PC-3 (cell line): ENCODE data around the gene SLC9A9. TPM values are rescaled to one million over a fixed set of nuclear protein-coding genes. Genes with fewer than 3 reads are reported as not detected.

ENCODE experiments used
- ATAC-seq: fragments of 200-7000 bp; cut with Tn5 transposase; 2 replicates; pipeline ENCODE4 v1.9.1; 2020; ENCODE audit warnings: mild to moderate bottlenecking, moderate library complexity
- BruUV-seq: library from RNA; stranded (reverse); fragments of 400-500 nt; replicated peaks from 2 replicates; lab custom pipeline; 2021; lab: Mats Ljungman, UMichigan
- CTCF ChIA-PET: fragments of 300-600 bp; sonication (Branson Sonifier 250); formaldehyde crosslinking; loops from one replicate; lab custom pipeline; 2022; ENCODE audit warnings: antibody characterized with exemption; lab: Charles Lee
- POLR2A ChIA-PET: fragments of 300-600 bp; sonication (Branson Sonifier 250); formaldehyde crosslinking; loops from one replicate; lab custom pipeline; 2022; ENCODE audit warnings: antibody characterized with exemption; ENCODE audit not compliant: unreplicated experiment; lab: Charles Lee
- DNase-seq: peaks from one replicate; pipeline ENCODE4 v3.0.0-alpha.2; 2015
- H2AFZ ChIP-seq: fragments of 300-600 bp; sonication (generic); 2 replicates; pipeline ENCODE4 v1.6.0; 2016; ENCODE audit warnings: antibody characterized with exemption, low read length
- H3F3A ChIP-seq: fragments of 300-600 bp; sonication (generic); one replicate; pipeline ENCODE4 v1.6.0; 2017; ENCODE audit warnings: antibody characterized with exemption, low read length, control low read depth, mild to moderate bottlenecking; ENCODE audit not compliant: unreplicated experiment
- H3K27ac ChIP-seq: fragments of 300-600 bp; sonication (generic); 2 replicates; pipeline ENCODE4 v1.5.1; 2016; ENCODE audit warnings: mild to moderate bottlenecking, low read length
- H3K27me3 ChIP-seq: fragments of 300-600 bp; sonication (generic); 2 replicates; pipeline ENCODE4 v1.6.1; 2016; ENCODE audit warnings: low read length, mixed read lengths
- H3K36me3 ChIP-seq: fragments of 300-600 bp; sonication (generic); 2 replicates; pipeline ENCODE4 v1.6.1; 2016; ENCODE audit warnings: low read depth, mixed run types, low read length, mixed read lengths
- H3K4me1 ChIP-seq: fragments of 300-600 bp; sonication (generic); 2 replicates; pipeline ENCODE4 v1.5.1; 2016; ENCODE audit warnings: low read length; ENCODE audit not compliant: insufficient read depth
- H3K4me2 ChIP-seq: fragments of 300-600 bp; sonication (generic); 2 replicates; pipeline ENCODE4 v1.6.0; 2016; ENCODE audit warnings: low read length
- H3K4me3 ChIP-seq: fragments of 300-600 bp; sonication (generic); 2 replicates; pipeline ENCODE4 v1.5.1; 2016; ENCODE audit warnings: mild to moderate bottlenecking, low read length, mixed read lengths
- H3K79me2 ChIP-seq: fragments of 300-600 bp; sonication (generic); 2 replicates; pipeline ENCODE4 v1.6.1; 2017; ENCODE audit warnings: low read length, mixed read lengths
- H3K9ac ChIP-seq: fragments of 300-600 bp; sonication (generic); 2 replicates; pipeline ENCODE4 v1.6.0; 2016; ENCODE audit warnings: mild to moderate bottlenecking, low read length
- H3K9me2 ChIP-seq: fragments of 300-600 bp; sonication (generic); replicated peaks from 2 replicates; pipeline ENCODE4 v1.6.1; 2016; ENCODE audit warnings: mixed run types, low read length, mixed read lengths
- H3K9me3 ChIP-seq: fragments of 300-600 bp; sonication (generic); 2 replicates; pipeline ENCODE4 v1.6.1; 2016; ENCODE audit warnings: low read length, mixed read lengths
- H4K20me1 ChIP-seq: fragments of 300-600 bp; sonication (generic); 2 replicates; pipeline ENCODE4 v1.6.1; 2016; ENCODE audit warnings: low read length, mixed read lengths
- EZH2 ChIP-seq: fragments of 300-600 bp; sonication (generic); IDR thresholded peaks from one replicate; pipeline ENCODE4 v1.6.1; 2017; ENCODE audit warnings: antibody characterized with exemption, mild to moderate bottlenecking, low read length; ENCODE audit not compliant: unreplicated experiment
- EZH2phosphoT487 ChIP-seq: fragments of 300-600 bp; sonication (generic); IDR thresholded peaks from 2 replicates; pipeline ENCODE4 v1.6.1; 2018; ENCODE audit warnings: mild to moderate bottlenecking, antibody characterized with exemption, low read length, borderline replicate concordance
- intact Hi-C: fragments of 100-400 bp; cut with micrococcal nuclease; formaldehyde crosslinking; loops from 2 replicates; pipeline ENCODE4 v1.9.0; 2023
- total RNA-seq: library from RNA; depleted of rRNA; stranded (reverse); fragments of >200 nt; gene quantifications from 2 replicates; pipeline ENCODE4 v1.2.3, GENCODE V29; 2014
- TF ChIP-seq, protein P1 (sequence below): fragments of 300-600 bp; sonication (generic); conservative IDR thresholded peaks from 2 replicates; pipeline ENCODE4 v1.5.1; 2017; ENCODE audit warnings: antibody characterized with exemption, low read depth, mild to moderate bottlenecking, low read length

The SLC9A9 gene
- total RNA-seq, 1 experiment from 2014 or later: 0.07 TPM

- TF ChIP-seq EZH2phosphoT487: no peak
- no peak for TF ChIP-seq EZH2
- TF ChIP-seq, protein P1, sequence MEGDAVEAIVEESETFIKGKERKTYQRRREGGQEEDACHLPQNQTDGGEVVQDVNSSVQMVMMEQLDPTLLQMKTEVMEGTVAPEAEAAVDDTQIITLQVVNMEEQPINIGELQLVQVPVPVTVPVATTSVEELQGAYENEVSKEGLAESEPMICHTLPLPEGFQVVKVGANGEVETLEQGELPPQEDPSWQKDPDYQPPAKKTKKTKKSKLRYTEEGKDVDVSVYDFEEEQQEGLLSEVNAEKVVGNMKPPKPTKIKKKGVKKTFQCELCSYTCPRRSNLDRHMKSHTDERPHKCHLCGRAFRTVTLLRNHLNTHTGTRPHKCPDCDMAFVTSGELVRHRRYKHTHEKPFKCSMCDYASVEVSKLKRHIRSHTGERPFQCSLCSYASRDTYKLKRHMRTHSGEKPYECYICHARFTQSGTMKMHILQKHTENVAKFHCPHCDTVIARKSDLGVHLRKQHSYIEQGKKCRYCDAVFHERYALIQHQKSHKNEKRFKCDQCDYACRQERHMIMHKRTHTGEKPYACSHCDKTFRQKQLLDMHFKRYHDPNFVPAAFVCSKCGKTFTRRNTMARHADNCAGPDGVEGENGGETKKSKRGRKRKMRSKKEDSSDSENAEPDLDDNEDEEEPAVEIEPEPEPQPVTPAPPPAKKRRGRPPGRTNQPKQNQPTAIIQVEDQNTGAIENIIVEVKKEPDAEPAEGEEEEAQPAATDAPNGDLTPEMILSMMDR: no peak
- ChIA-PET CTCF (no interaction called here), POLR2A (interaction anchor here (0.8 kb wide), 1 partner anchor 75 kb away, joined by 7 read pairs; the partner anchor contains the start of gene DIPK2A)
- H3K27ac ChIP-seq: no peak overlapping the region
- H2AFZ ChIP-seq: no peak overlapping the region
- H3K79me2 ChIP-seq: no peaks in the 10 kb centered on the region
- H3K9me2 ChIP-seq: no peaks in the 10 kb centered on the region
- H4K20me1 ChIP-seq: no peaks in the 10 kb centered on the region
- no peak overlapping the region for H3K4me2 ChIP-seq
- no peaks in the 10 kb centered on the region for H3K36me3 ChIP-seq
- H3K27me3 ChIP-seq: no peaks in the 10 kb centered on the region
- peaks cover 10% of the 10 kb centered on the region for H3K4me1 ChIP-seq
- intact Hi-C loops: loop anchor here (1.0 to 5.0 kb wide), 2 partner anchors 55 to 76 kb away; partner anchors contain the start of gene DIPK2A
- no peak overlapping the region for H3K4me3 ChIP-seq
- ATAC-seq: no peak
- no peaks in the 10 kb centered on the region for H3K9me3 ChIP-seq
- no peak for DNase-seq
- no peaks in the 10 kb centered on the region for H3F3A ChIP-seq
- BruUV-seq: no TSS peak
- H3K9ac ChIP-seq: no peak overlapping the region
These were observed 48.2 kb upstream of the SLC9A9 start for GRCh38 chr3:143896486-143896885.

- Histone ChIP-seq H3K79me2 (no peaks in the 10 kb centered on the region), H2AFZ (no peak overlapping the region), H3K4me1 (peaks cover 3% of the 10 kb centered on the region), H4K20me1 (no peaks in the 10 kb centered on the region), H3K9me2 (no peaks in the 10 kb centered on the region), H3K4me3 (no peak overlapping the region), H3K9ac (no peak overlapping the region), H3K4me2 (no peak overlapping the region), H3K9me3 (no peaks in the 10 kb centered on the region), H3K27me3 (no peaks in the 10 kb centered on the region), H3K36me3 (no peaks in the 10 kb centered on the region), H3F3A (no peaks in the 10 kb centered on the region), H3K27ac (no peak overlapping the region)
- ChIA-PET POLR2A (no interaction called here), CTCF (no interaction called here)
- no peak for ATAC-seq
- no TSS peak for BruUV-seq
- intact Hi-C loops: loop anchor here (1.0 to 5.0 kb wide), 3 partner anchors 55 to 875 kb away; partner anchors contain the start of gene DIPK2A
- TF ChIP-seq, protein P1: peak; percentile 52; the same call in 1 of the 2 replicates
- no peak for TF ChIP-seq EZH2
- peak; percentile 40 for DNase-seq
These were observed 47.5 kb upstream of the SLC9A9 start for GRCh38 chr3:143895805-143896204.

GRCh38 chr3:143888846-143889245, 40.6 kb upstream of the SLC9A9 start:
- H3K9ac ChIP-seq: no peak overlapping the region
- H3K79me2 ChIP-seq: no peaks in the 10 kb centered on the region
- TF ChIP-seq EZH2: no peak
- TF ChIP-seq, protein P1: no peak
- no peak for TF ChIP-seq EZH2phosphoT487
- H3K4me1 ChIP-seq: no peaks in the 10 kb centered on the region
- BruUV-seq: no TSS peak
- intact Hi-C loops: loop anchor here (10.0 kb wide), 2 partner anchors 114 to 1876 kb away; no protein-coding TSS in a partner anchor
- H2AFZ ChIP-seq: no peak overlapping the region
- H3K4me2 ChIP-seq: no peak overlapping the region
- no peak overlapping the region for H3K4me3 ChIP-seq
- ATAC-seq: no peak
- H3F3A ChIP-seq: no peaks in the 10 kb centered on the region
- no peaks in the 10 kb centered on the region for H4K20me1 ChIP-seq
- H3K27ac ChIP-seq: no peak overlapping the region
- POLR2A ChIA-PET: no interaction called here
- no peaks in the 10 kb centered on the region for H3K9me2 ChIP-seq
- H3K9me3 ChIP-seq: no peaks in the 10 kb centered on the region
- no peak for DNase-seq
- no peaks in the 10 kb centered on the region for H3K36me3 ChIP-seq
- CTCF ChIA-PET: no interaction called here
- no peaks in the 10 kb centered on the region for H3K27me3 ChIP-seq
